RWPE1 (cell line): ENCODE data around the gene KCTD15.

Source experiments
- CTCF ChIA-PET: fragments of 350-600 bp; sonication (Branson Sonifier 250); formaldehyde crosslinking; extraction: SDS; loops from one replicate; lab custom pipeline; 2021; lab: Yijun Ruan, JAX
- POLR2A ChIA-PET: fragments of 400-600 bp; formaldehyde crosslinking; extraction: SDS; loops from one replicate; lab custom pipeline; 2020; ENCODE audit warnings: antibody characterized with exemption; ENCODE audit not compliant: low non-redundant PET; lab: Yijun Ruan, JAX
- DNase-seq: peaks from one replicate; pipeline ENCODE4 v3.0.0; 2012; ENCODE audit warnings: low spot score
- H3K27ac ChIP-seq: fragments of 450-650 bp; 2 replicates; pipeline ENCODE4 v1.5.1; 2017
- CTCF ChIP-seq: fragments of 450-650 bp; conservative IDR thresholded peaks from 2 replicates; pipeline ENCODE4 v1.5.1; 2017; ENCODE audit warnings: low read depth, mild to moderate bottlenecking

Gene KCTD15

DNA sequence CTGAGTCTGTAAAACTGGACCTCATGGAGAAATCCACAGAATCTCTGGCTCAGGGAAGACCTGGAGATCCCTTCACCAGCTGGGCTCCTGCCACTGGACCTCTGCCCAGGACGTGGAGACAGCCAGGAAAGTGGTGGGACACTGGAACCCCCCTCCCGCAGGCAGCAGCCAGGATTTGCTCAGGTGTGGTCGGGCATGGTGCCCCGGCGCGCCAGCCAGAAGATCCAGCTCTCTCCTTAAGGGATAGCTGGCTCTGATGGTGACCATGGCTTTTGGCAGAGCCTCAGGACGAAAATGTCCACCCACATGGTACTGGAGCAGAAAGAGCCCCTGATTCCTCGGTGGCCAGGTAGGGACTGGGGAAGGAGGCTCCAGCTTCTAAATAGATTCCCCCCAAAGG is 26.6 kb upstream of the KCTD15 start:
- CTCF ChIA-PET = interaction anchor here (0.6 to 4.5 kb wide), 7 partner anchors 8 to 354 kb away, joined by 3 to 54 read pairs (median 4); no protein-coding TSS in a partner anchor
- H3K27ac ChIP-seq = no peak overlapping the region
- no peak for DNase-seq
- no peak for TF ChIP-seq CTCF
- POLR2A ChIA-PET = interaction anchor here (0.6 kb wide), 1 partner anchor 9 kb away, joined by 3 read pairs; no protein-coding TSS in a partner anchor

- no peak overlapping the region for H3K27ac ChIP-seq
- POLR2A ChIA-PET = no interaction called here
- peak; percentile 80 for TF ChIP-seq CTCF
Observed at GRCh38 chr19:33771384-33772101, 25.1 kb upstream of the KCTD15 start.

GRCh38 chr19:33772102-33772857 is 24.4 kb upstream of the KCTD15 start:
- no peak overlapping the region for H3K27ac ChIP-seq
- TF ChIP-seq CTCF = no peak
- POLR2A ChIA-PET = no interaction called here
- no peak for DNase-seq
- CTCF ChIA-PET = interaction anchor here (0.5 to 4.5 kb wide), 5 partner anchors 181 to 531 kb away, joined by 4 to 54 read pairs (median 5); partner anchors contain the start of gene PEPD

More at GRCh38 chr19:33771384-33772101, 25.1 kb upstream of the KCTD15 start:
- CTCF ChIA-PET = interaction anchor here (0.5 to 4.5 kb wide), 17 partner anchors 9 to 530 kb away, joined by 3 to 54 read pairs (median 3); partner anchors contain the start of gene PEPD
- peak; percentile 69 for DNase-seq

DNA sequence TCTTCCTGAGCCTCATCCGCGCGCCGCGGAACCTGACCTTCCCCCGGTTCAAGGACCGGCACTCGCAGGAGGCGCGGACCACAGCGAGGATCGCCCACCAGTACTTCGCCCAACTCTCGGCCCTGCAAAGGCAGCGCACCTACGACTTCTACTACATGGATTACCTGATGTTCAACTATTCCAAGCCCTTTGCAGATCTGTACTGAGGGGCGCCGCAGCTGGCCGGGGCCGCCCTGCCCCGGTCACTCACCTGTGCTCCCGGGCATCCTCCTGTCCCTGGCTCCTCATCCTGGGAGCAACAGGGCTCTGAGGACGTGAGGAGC is 23.9 kb upstream of the KCTD15 start:
- CTCF ChIA-PET = interaction anchor here (0.5 to 1.4 kb wide), 3 partner anchors 28 to 532 kb away, joined by 3 to 9 read pairs (median 3); no protein-coding TSS in a partner anchor
- DNase-seq = no peak
- no peak overlapping the region for H3K27ac ChIP-seq
- no peak for TF ChIP-seq CTCF
- POLR2A ChIA-PET = no interaction called here

DNA sequence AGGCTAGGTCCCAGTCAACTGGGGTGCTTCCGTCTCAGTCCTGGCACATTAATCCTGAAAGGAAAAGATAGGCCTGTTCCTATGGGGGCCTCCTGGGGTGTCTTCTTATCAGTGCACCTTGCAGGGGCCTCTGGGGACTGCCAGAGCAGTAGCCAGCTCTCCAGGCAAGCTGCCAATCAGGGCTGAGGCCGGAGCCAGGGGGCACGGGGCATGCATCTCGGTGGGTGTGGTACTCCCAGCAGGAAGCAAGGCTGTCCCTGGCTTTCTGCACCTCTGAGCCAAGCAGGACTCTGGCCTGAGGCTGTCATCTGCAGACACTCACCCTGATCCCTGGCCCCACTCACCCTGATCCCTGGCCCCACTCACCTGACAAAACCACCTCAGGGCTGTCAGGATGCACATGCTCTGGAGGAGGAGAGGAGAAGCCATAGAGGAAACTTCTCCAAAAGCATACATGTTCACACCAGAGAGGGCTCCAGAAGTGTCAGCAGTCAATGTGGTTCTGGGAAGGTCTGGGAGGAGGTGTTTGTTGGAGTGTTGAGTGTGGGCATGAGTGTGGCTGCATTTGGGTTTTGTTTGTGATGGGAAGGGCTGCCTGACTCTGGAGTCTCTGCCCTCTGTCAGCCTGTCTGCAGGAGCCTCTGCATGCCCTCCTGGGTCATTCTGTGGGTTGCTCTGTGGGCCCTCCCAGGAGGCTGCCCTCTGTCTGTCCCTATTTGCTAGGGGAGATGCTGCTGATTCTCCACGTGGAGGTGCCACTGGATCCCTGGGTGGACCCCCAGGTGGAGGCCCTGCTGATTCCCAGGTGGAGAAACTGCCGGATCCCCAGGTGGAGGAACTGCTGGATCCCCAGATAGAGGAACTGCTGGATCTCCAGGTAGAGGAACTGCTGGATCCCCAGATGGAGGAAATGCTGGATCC is 22.7 kb upstream of the KCTD15 start:
- DNase-seq = no peak
- ChIA-PET POLR2A (no interaction called here), CTCF (interaction anchor here (0.6 to 0.7 kb wide), 2 partner anchors 343 to 651 kb away, joined by 3 read pairs; no protein-coding TSS in a partner anchor)
- TF ChIP-seq CTCF = no peak
- H3K27ac ChIP-seq = no peak overlapping the region
